HepG2 (cell line): ENCODE measurements around the gene TBCE. TPM values are rescaled to one million over a fixed set of nuclear protein-coding genes. Genes with fewer than 3 reads are reported as not detected.
A peak's percentile ranks its signal among the peaks of the same experiment; 100 is the strongest.

Source experiments
- ATAC-seq: fragments of 200-7000 bp; cut with Tn5 transposase; 3 replicates; pipeline ENCODE4 v1.9.1; 2020; ENCODE audit warnings: mild to moderate bottlenecking, moderate library complexity
- BruUV-seq: library from RNA; stranded (reverse); fragments of 400-500 nt; replicated peaks from 2 replicates; lab custom pipeline; 2021; lab: Mats Ljungman, UMichigan
- CTCF ChIA-PET: fragments of 300-600 bp; formaldehyde crosslinking; extraction: SDS; loops from one replicate; lab custom pipeline; 2021; ENCODE audit warnings: low total read pairs, inconsistent platforms, low intra/inter-chr PET ratio; lab: Yijun Ruan, JAX
- POLR2A ChIA-PET: fragments of 350-600 bp; sonication (Branson Sonifier 250); formaldehyde crosslinking; loops from one replicate; lab custom pipeline; 2020; ENCODE audit warnings: antibody characterized with exemption, inconsistent platforms; lab: Yijun Ruan, JAX
- DNase-seq: peaks from one replicate; pipeline ENCODE4 v3.0.0-alpha.2; 2015; ENCODE audit warnings: low spot score
- FAIRE-seq: peaks from 3 replicates; lab custom pipeline; 2011; peaks lifted over from hg19 to GRCh38; lab: Jason Lieb, UNC
- H2AFZ ChIP-seq: one replicate; pipeline ENCODE4 v1.6.1; 2011; ENCODE audit warnings: low read length, inconsistent platforms
- H3K27ac ChIP-seq: fragments of 300-600 bp; 3 replicates; pipeline ENCODE4 v1.8.0; 2011; ENCODE audit warnings: mixed run types, mild to moderate bottlenecking, mixed read lengths, low read length, inconsistent platforms; ENCODE audit not compliant: insufficient read depth; ENCODE audit errors: extremely low read length
- H3K27me3 ChIP-seq, 2 experiments: fragments of 200-600 bp in 1 of 2; 2 replicates in 1 of 2; 3 replicates in 1 of 2; pipeline versions ENCODE4 v1.6.0 to v1.8.0; 2011; ENCODE audit warnings: low read length in 2 of 2, mild to moderate bottlenecking in 2 of 2, moderate library complexity in 2 of 2, inconsistent platforms in 1 of 2; ENCODE audit not compliant: insufficient read depth in 2 of 2, control insufficient read depth in 1 of 2
- H3K36me3 ChIP-seq, 2 experiments: fragments of 200-600 bp in 1 of 2; replicated peaks in 1 of 2; 2 replicates in 1 of 2; 3 replicates in 1 of 2; pipeline versions ENCODE4 v1.5.1 to v1.8.0; 2011; ENCODE audit warnings: low read length in 2 of 2, inconsistent platforms in 1 of 2; ENCODE audit not compliant: insufficient read depth in 2 of 2, control insufficient read depth in 1 of 2
- H3K4me1 ChIP-seq: 2 replicates; pipeline ENCODE4 v1.5.1; 2012; ENCODE audit warnings: low read length, inconsistent platforms; ENCODE audit not compliant: insufficient read depth
- H3K4me2 ChIP-seq: 2 replicates; pipeline ENCODE4 v1.6.0; 2011; ENCODE audit warnings: low read depth, low read length, inconsistent platforms
- H3K4me3 ChIP-seq, 3 experiments: fragments of 200-600 bp in 1 of 3; sonication (generic), shearing (Covaris generic) in 1 of 3; replicated peaks in 1 of 3; 2 replicates each; pipeline ENCODE4 v1.5.1; 2011 to 2016; ENCODE audit warnings: low read length in 3 of 3, inconsistent platforms in 2 of 3, low read depth in 2 of 3, mild to moderate bottlenecking in 2 of 3, control low read depth in 1 of 3, mixed read lengths in 1 of 3; ENCODE audit not compliant: insufficient read depth in 1 of 3
- H3K79me2 ChIP-seq: one replicate; pipeline ENCODE4 v1.6.1; 2011; ENCODE audit warnings: low read length, inconsistent platforms; ENCODE audit not compliant: insufficient read depth
- H3K9ac ChIP-seq: 2 replicates; pipeline ENCODE4 v1.6.0; 2011; ENCODE audit warnings: mild to moderate bottlenecking, low read depth, low read length, inconsistent platforms; ENCODE audit not compliant: insufficient read depth
- H3K9me3 ChIP-seq: 2 replicates; pipeline ENCODE4 v1.5.1; 2012; ENCODE audit warnings: mild to moderate bottlenecking, low read length
- H4K20me1 ChIP-seq: 2 replicates; pipeline ENCODE4 v1.6.0; 2011; ENCODE audit warnings: inconsistent platforms, mild to moderate bottlenecking, low read length, moderate library complexity; ENCODE audit not compliant: insufficient read depth
- BATF2 ChIP-seq: sonication (generic); formaldehyde crosslinking; IDR thresholded peaks from 2 replicates; pipeline ENCODE4 v1.8.0; 2022; ENCODE audit warnings: mild to moderate bottlenecking, missing genetic modification reagents, moderate library complexity
- CEBPB ChIP-seq: IDR thresholded peaks from 2 replicates; pipeline ENCODE4 v1.6.1; 2011; ENCODE audit warnings: low read depth, low read length, improper control_type of control experiment, borderline replicate concordance
- EP300 ChIP-seq, 3 experiments: sonication (generic) in 1 of 3; formaldehyde crosslinking in 1 of 3; IDR thresholded peaks; 2 replicates each; pipeline versions ENCODE4 v1.5.1 to v1.6.1; 2011 to 2020; ENCODE audit warnings: low read depth in 2 of 3, low read length in 2 of 3, borderline replicate concordance in 1 of 3, improper control_type of control experiment in 1 of 3, mild to moderate bottlenecking in 1 of 3, missing genetic modification reagents in 1 of 3, moderate library complexity in 1 of 3
- FOXA3 ChIP-seq: IDR thresholded peaks from 2 replicates; pipeline ENCODE4 v1.6.1; 2016; ENCODE audit warnings: missing genetic modification reagents, missing compliant biosample characterization
- FOXP1 ChIP-seq, 2 experiments: fragments of 450-650 bp in 1 of 2; IDR thresholded peaks; 2 replicates each; pipeline ENCODE4 v1.6.1; 2017 to 2018; ENCODE audit warnings: antibody characterized with exemption in 1 of 2
- JUND ChIP-seq: sonication (generic); formaldehyde crosslinking; IDR thresholded peaks from 2 replicates; pipeline ENCODE4 v1.8.0; 2022; ENCODE audit warnings: mild to moderate bottlenecking, missing genetic modification reagents
- PLSCR1 ChIP-seq: sonication (generic); formaldehyde crosslinking; IDR thresholded peaks from 2 replicates; pipeline ENCODE4 v1.5.0; 2020; ENCODE audit warnings: missing genetic modification reagents, mild to moderate bottlenecking, borderline replicate concordance
- POLR2AphosphoS5 ChIP-seq: IDR thresholded peaks from 2 replicates; pipeline ENCODE4 v1.6.1; 2012; ENCODE audit warnings: low read depth, low read length
- SAP130 ChIP-seq: IDR thresholded peaks from 2 replicates; pipeline ENCODE4 v1.6.1; 2016; ENCODE audit warnings: low read depth
- ZNF660 ChIP-seq: sonication (generic); formaldehyde crosslinking; IDR thresholded peaks from 2 replicates; pipeline ENCODE4 v1.5.1; 2020; ENCODE audit warnings: mild to moderate bottlenecking, low read depth, missing genetic modification reagents, borderline replicate concordance
- WGBS: methylation state at CpG from one replicate; pipeline ENCODE4 v1.1.6; 2017; ENCODE audit warnings: low lambda C conversion rate; 5-methylcytosine and 5-hydroxymethylcytosine counted together
- in situ Hi-C: cut with HindIII; loops from 2 replicates; pipeline ENCODE4 v1.10.0; 2017; ENCODE audit warnings: low pct_unique_long_range_greater_than_20kb; ENCODE audit not compliant: extremely low pct_ligation_motif_present
- intact Hi-C: fragments of 100-400 bp; cut with micrococcal nuclease; formaldehyde crosslinking; loops from one replicate; pipeline ENCODE4 v1.10.0; 2022; ENCODE audit not compliant: unreplicated experiment
- polyA plus RNA-seq, 8 experiments: library from polyadenylated mRNA; depleted of rRNA in 3 of 8; stranded (reverse) in 7 of 8; unstranded in 1 of 8; fragments of >200 nt; fragmentation: Illumina TruSeq in 4 of 8; extraction: Trizol in 4 of 8; gene quantifications; 2 replicates each; pipeline versions ENCODE4 v1.2.1 to v1.2.3, GENCODE V29; 2011 to 2016; ENCODE audit warnings: low read depth in 4 of 8, missing spikeins in 1 of 8, mixed read lengths in 1 of 8; ENCODE audit not compliant: insufficient read depth in 1 of 8
- total RNA-seq, 5 experiments: library from RNA; depleted of rRNA; stranded (reverse); fragments of >200 nt; fragmentation: Illumina TruSeq; extraction: Trizol; gene quantifications; 2 replicates each; pipeline ENCODE4 v1.2.3, GENCODE V29; 2016; ENCODE audit warnings: low read depth in 1 of 5
- TF ChIP-seq, protein P1 (sequence below): IDR thresholded peaks from 2 replicates; pipeline ENCODE4 v1.4.0; 2020; ENCODE audit warnings: mild to moderate bottlenecking, missing genetic modification reagents
- TF ChIP-seq, protein P2 (sequence below): sonication (generic); formaldehyde crosslinking; IDR thresholded peaks from 2 replicates; pipeline ENCODE4 v1.4.0; 2020; ENCODE audit warnings: missing genetic modification reagents
- TF ChIP-seq, protein P3 (sequence below): IDR thresholded peaks from 2 replicates; pipeline ENCODE4 v1.6.1; 2012; ENCODE audit warnings: low read depth, low read length, improper control_type of control experiment

Gene TBCE
- total and polyA plus RNA-seq, 2 of the 13 experiments (the other 11 are each of a cell fraction or from before 2014, with no cell fraction given), result 25.6 to 31.1 TPM

GRCh38 chr1:235331401-235331800, 35.8 kb upstream of the TBCE start:
- H3K9ac ChIP-seq, result peak overlapping the region; percentile 93
- no TSS peak for BruUV-seq
- DNase-seq, result peak; percentile 25
- peaks cover 84% of the 10 kb centered on the region for H3K79me2 ChIP-seq
- peak overlapping the region; percentile 88 for H3K27ac ChIP-seq
- peak overlapping the region; percentile 85 to 95 (median 91); a peak in 5 of 6 replicates for H3K4me3 ChIP-seq
- ChIA-PET CTCF (no interaction called here), POLR2A (interaction anchor here (0.8 to 1.4 kb wide), 3 partner anchors 36 to 91 kb away, joined by 3 to 5 read pairs (median 4); partner anchors contain the start of gene TBCE)
- H3K27me3 ChIP-seq, result no peaks in the 10 kb centered on the region; a peak in 1 of 5 replicates
- H4K20me1 ChIP-seq, result peaks cover 13% of the 10 kb centered on the region
- H3K36me3 ChIP-seq, result peaks cover 0 to 4% of the 10 kb centered on the region in 2 experiments; a peak in 2 of 5 replicates
- FAIRE-seq, result no peak
- in situ Hi-C loops, result no loop called here
- no peak overlapping the region for H2AFZ ChIP-seq
- intact Hi-C loops, result loop anchor here (2.0 kb wide), 1 partner anchor 35 kb away; the partner anchor contains the start of gene TBCE
- peaks cover 34% of the 10 kb centered on the region for H3K4me1 ChIP-seq
- no peak for ATAC-seq
- WGBS, result 5% methylated on average over 3 of the region's 3 CpGs
- no peaks in the 10 kb centered on the region for H3K9me3 ChIP-seq
- peak overlapping the region; percentile 80 for H3K4me2 ChIP-seq
- TF ChIP-seq EP300 (IDR thresholded peaks at IDR 0.05; ENCODE audit: low read depth in 2 of 2, low read length in 2 of 2) (0 out of 4 replicates have a peak, but pooled peaks of 1 of the 2 experiments have one; percentile 26), EP300 (CRISPR knock-in tag; IDR thresholded peaks at IDR 0.05; ENCODE audit: borderline replicate concordance) (no peak), ZNF660 (CRISPR knock-in tag) (no peak), SAP130 (CRISPR knock-in tag) (0 out of 2 replicates have a peak, but pooled peaks have one; percentile 16), POLR2AphosphoS5 (no peak), FOXA3 (CRISPR knock-in tag) (0 out of 2 replicates have a peak, but pooled peaks have one; percentile 25), FOXP1 (IDR thresholded peaks at IDR 0.05) (no peak), FOXP1 (CRISPR knock-in tag; IDR thresholded peaks at IDR 0.05) (no peak), JUND (CRISPR knock-in tag) (no peak), PLSCR1 (CRISPR knock-in tag) (no peak), CEBPB (peak; percentile 77), BATF2 (no peak)
- TF ChIP-seq, protein P1, sequence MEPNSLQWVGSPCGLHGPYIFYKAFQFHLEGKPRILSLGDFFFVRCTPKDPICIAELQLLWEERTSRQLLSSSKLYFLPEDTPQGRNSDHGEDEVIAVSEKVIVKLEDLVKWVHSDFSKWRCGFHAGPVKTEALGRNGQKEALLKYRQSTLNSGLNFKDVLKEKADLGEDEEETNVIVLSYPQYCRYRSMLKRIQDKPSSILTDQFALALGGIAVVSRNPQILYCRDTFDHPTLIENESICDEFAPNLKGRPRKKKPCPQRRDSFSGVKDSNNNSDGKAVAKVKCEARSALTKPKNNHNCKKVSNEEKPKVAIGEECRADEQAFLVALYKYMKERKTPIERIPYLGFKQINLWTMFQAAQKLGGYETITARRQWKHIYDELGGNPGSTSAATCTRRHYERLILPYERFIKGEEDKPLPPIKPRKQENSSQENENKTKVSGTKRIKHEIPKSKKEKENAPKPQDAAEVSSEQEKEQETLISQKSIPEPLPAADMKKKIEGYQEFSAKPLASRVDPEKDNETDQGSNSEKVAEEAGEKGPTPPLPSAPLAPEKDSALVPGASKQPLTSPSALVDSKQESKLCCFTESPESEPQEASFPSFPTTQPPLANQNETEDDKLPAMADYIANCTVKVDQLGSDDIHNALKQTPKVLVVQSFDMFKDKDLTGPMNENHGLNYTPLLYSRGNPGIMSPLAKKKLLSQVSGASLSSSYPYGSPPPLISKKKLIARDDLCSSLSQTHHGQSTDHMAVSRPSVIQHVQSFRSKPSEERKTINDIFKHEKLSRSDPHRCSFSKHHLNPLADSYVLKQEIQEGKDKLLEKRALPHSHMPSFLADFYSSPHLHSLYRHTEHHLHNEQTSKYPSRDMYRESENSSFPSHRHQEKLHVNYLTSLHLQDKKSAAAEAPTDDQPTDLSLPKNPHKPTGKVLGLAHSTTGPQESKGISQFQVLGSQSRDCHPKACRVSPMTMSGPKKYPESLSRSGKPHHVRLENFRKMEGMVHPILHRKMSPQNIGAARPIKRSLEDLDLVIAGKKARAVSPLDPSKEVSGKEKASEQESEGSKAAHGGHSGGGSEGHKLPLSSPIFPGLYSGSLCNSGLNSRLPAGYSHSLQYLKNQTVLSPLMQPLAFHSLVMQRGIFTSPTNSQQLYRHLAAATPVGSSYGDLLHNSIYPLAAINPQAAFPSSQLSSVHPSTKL (CRISPR knock-in tag), result 0 out of 2 replicates have a peak, but pooled peaks have one; percentile 30
- TF ChIP-seq, protein P2, sequence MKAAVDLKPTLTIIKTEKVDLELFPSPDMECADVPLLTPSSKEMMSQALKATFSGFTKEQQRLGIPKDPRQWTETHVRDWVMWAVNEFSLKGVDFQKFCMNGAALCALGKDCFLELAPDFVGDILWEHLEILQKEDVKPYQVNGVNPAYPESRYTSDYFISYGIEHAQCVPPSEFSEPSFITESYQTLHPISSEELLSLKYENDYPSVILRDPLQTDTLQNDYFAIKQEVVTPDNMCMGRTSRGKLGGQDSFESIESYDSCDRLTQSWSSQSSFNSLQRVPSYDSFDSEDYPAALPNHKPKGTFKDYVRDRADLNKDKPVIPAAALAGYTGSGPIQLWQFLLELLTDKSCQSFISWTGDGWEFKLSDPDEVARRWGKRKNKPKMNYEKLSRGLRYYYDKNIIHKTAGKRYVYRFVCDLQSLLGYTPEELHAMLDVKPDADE (CRISPR knock-in tag), result no peak
- TF ChIP-seq, protein P3, sequence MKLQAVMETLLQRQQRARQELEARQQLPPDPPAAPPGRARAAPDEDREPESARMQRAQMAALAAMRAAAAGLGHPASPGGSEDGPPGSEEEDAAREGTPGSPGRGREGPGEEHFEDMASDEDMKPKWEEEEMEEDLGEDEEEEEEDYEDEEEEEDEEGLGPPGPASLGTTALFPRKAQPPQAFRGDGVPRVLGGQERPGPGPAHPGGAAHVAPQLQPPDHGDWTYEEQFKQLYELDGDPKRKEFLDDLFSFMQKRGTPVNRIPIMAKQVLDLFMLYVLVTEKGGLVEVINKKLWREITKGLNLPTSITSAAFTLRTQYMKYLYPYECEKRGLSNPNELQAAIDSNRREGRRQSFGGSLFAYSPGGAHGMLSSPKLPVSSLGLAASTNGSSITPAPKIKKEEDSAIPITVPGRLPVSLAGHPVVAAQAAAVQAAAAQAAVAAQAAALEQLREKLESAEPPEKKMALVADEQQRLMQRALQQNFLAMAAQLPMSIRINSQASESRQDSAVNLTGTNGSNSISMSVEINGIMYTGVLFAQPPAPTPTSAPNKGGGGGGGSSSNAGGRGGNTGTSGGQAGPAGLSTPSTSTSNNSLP, result peak; percentile 59; the same call in 1 of the 2 replicates
- TF ChIP-seq, all 625 proteins: peak for 6
